Astrocyte (in vitro differentiated cells and primary cell): ENCODE results near the gene SPAG6.

ENCODE experiments used
- CTCF ChIP-seq: IDR thresholded peaks from 2 replicates; pipeline ENCODE4 v1.5.1; 2011; ENCODE audit warnings: low read depth, mild to moderate bottlenecking, inconsistent platforms, low read length, moderate library complexity; ENCODE audit not compliant: insufficient read depth
- EZH2 ChIP-seq: IDR thresholded peaks from 2 replicates; pipeline ENCODE4 v1.6.1; 2012; ENCODE audit warnings: mild to moderate bottlenecking, low read length, inconsistent platforms; ENCODE audit not compliant: insufficient read depth

DNA sequence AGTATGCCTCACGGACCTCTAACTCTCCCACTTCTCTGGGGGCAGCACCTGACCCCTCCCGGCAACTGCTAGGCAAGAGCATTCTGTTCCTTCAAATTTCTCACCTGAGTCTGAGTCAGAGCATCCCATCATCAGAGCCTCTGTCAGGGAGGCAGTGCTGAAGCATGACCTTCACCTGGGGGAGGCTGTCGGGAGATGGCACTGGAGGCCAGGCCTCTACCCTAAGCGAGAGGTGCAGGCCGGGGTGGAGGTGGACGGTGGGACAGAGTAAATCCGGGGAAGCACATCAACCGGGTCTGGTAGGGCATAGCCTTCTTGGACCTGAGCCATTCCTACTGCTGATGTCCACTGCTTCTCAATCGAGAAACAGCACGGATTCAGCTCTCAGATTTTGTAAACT is 90.4 kb downstream of the SPAG6 start:
- no peak for TF ChIP-seq CTCF
- no peak for TF ChIP-seq EZH2
